Measurements from ENCODE around the gene LYZ.

LYZ gene

GRCh38 chr12:69345742-69346141 lies 2.4 kb upstream of the LYZ start:
- no peak overlapping the region for H3K27ac Mint-ChIP-seq
- no peak for DNase-seq

GRCh38 chr12:69350002-69350626 lies 1.9 kb downstream of the LYZ start:
- H3K4me3 Mint-ChIP-seq = no peak overlapping the region
- no peaks in the 10 kb centered on the region for H3K9me3 Mint-ChIP-seq
- H3K27ac Mint-ChIP-seq = no peak overlapping the region
- peaks cover 12% of the 10 kb centered on the region for H3K27me3 Mint-ChIP-seq
- DNase-seq = no peak
- peaks cover 5% of the 10 kb centered on the region for H3K4me1 Mint-ChIP-seq
- H3K36me3 Mint-ChIP-seq = no peaks in the 10 kb centered on the region
- CTCF ChIA-PET = interaction anchor here (0.6 to 1.4 kb wide), 2 partner anchors 8 to 62 kb away, joined by 3 to 6 read pairs; no protein-coding TSS in a partner anchor

More at GRCh38 chr12:69345742-69346141, 2.4 kb upstream of the LYZ start:
- H3K4me3 Mint-ChIP-seq = no peak overlapping the region
- H3K36me3 Mint-ChIP-seq = no peaks in the 10 kb centered on the region
- peaks cover 25% of the 10 kb centered on the region for H3K27me3 Mint-ChIP-seq
- CTCF ChIA-PET = no interaction called here
- H3K4me1 Mint-ChIP-seq = peaks cover 5% of the 10 kb centered on the region
- no peaks in the 10 kb centered on the region for H3K9me3 Mint-ChIP-seq

- H3K4me3 Mint-ChIP-seq = no peak overlapping the region
- H3K9me3 Mint-ChIP-seq = no peaks in the 10 kb centered on the region
- H3K27ac Mint-ChIP-seq = no peak overlapping the region
- no peaks in the 10 kb centered on the region for H3K36me3 Mint-ChIP-seq
- peaks cover 5% of the 10 kb centered on the region for H3K4me1 Mint-ChIP-seq
- CTCF ChIA-PET = no interaction called here
- DNase-seq = no peak
- peaks cover 12% of the 10 kb centered on the region for H3K27me3 Mint-ChIP-seq
These were observed 2.6 kb downstream of the LYZ start for GRCh38 chr12:69350777-69351176.

- no peak overlapping the region for H3K4me3 Mint-ChIP-seq
- CTCF ChIA-PET = interaction anchor here (2.5 kb wide), 1 partner anchor 60 kb away, joined by 7 read pairs; no protein-coding TSS in a partner anchor
- no peaks in the 10 kb centered on the region for H3K9me3 Mint-ChIP-seq
- peaks cover 12% of the 10 kb centered on the region for H3K27me3 Mint-ChIP-seq
- no peak for DNase-seq
- H3K4me1 Mint-ChIP-seq = peaks cover 5% of the 10 kb centered on the region
- H3K36me3 Mint-ChIP-seq = no peaks in the 10 kb centered on the region
- no peak overlapping the region for H3K27ac Mint-ChIP-seq
These were observed 3.5 kb downstream of the LYZ start for GRCh38 chr12:69351462-69352236.

- peaks cover 12% of the 10 kb centered on the region for H3K27me3 Mint-ChIP-seq
- H3K27ac Mint-ChIP-seq = no peak overlapping the region
- H3K36me3 Mint-ChIP-seq = no peaks in the 10 kb centered on the region
- H3K4me1 Mint-ChIP-seq = peaks cover 8% of the 10 kb centered on the region
- CTCF ChIA-PET = interaction anchor here (2.5 kb wide), 1 partner anchor 61 kb away, joined by 7 read pairs; no protein-coding TSS in a partner anchor
- H3K9me3 Mint-ChIP-seq = no peaks in the 10 kb centered on the region
- H3K4me3 Mint-ChIP-seq = no peak overlapping the region
- no peak for DNase-seq
These were observed 4.7 kb downstream of the LYZ start for GRCh38 chr12:69352904-69353303.

- no peaks in the 10 kb centered on the region for H3K36me3 Mint-ChIP-seq
- peaks cover 9% of the 10 kb centered on the region for H3K27me3 Mint-ChIP-seq
- CTCF ChIA-PET = interaction anchor here (2.5 kb wide), 1 partner anchor 63 kb away, joined by 7 read pairs; no protein-coding TSS in a partner anchor
- H3K4me3 Mint-ChIP-seq = no peak overlapping the region
- H3K9me3 Mint-ChIP-seq = no peaks in the 10 kb centered on the region
- no peak for DNase-seq
- peaks cover 10% of the 10 kb centered on the region for H3K4me1 Mint-ChIP-seq
- no peak overlapping the region for H3K27ac Mint-ChIP-seq
These were observed 6.0 kb downstream of the LYZ start for GRCh38 chr12:69354172-69354555.

GRCh38 chr12:69354556-69355187 lies 6.5 kb downstream of the LYZ start:
- peaks cover 14% of the 10 kb centered on the region for H3K4me1 Mint-ChIP-seq
- DNase-seq = no peak
- CTCF ChIA-PET = no interaction called here
- no peak overlapping the region for H3K4me3 Mint-ChIP-seq
- H3K27me3 Mint-ChIP-seq = peaks cover 9% of the 10 kb centered on the region
- no peaks in the 10 kb centered on the region for H3K36me3 Mint-ChIP-seq
- H3K9me3 Mint-ChIP-seq = no peaks in the 10 kb centered on the region
- no peak overlapping the region for H3K27ac Mint-ChIP-seq

- H3K27ac Mint-ChIP-seq = no peak overlapping the region
- CTCF ChIA-PET = no interaction called here
- H3K27me3 Mint-ChIP-seq = peaks cover 9% of the 10 kb centered on the region
- DNase-seq = no peak
- H3K4me1 Mint-ChIP-seq = peaks cover 19% of the 10 kb centered on the region
- H3K36me3 Mint-ChIP-seq = peaks cover 2% of the 10 kb centered on the region
- no peaks in the 10 kb centered on the region for H3K9me3 Mint-ChIP-seq
- no peak overlapping the region for H3K4me3 Mint-ChIP-seq
These were observed 7.3 kb downstream of the LYZ start for GRCh38 chr12:69355363-69356028.

GRCh38 chr12:69359531-69360347 lies 11.6 kb downstream of the LYZ start, which contains the start of gene YEATS4:
Gene YEATS4, plus strand, starts transcription at chr12:69359743. Its CDS starts 230 bp downstream, at chr12:69359973.
- H3K27me3 Mint-ChIP-seq = peaks cover 3% of the 10 kb centered on the region
- peak; percentile 93 for DNase-seq
- peak within 1 kb of the TSS; percentile 89 for H3K4me3 Mint-ChIP-seq
- H3K27ac Mint-ChIP-seq = peak within 1 kb of the TSS; percentile 94
- H3K9me3 Mint-ChIP-seq = no peaks in the 10 kb centered on the region
- peaks cover 16% of the 10 kb centered on the region for H3K36me3 Mint-ChIP-seq
- CTCF ChIA-PET = interaction anchor here (1.3 to 3.2 kb wide), 4 partner anchors 35 to 280 kb away, joined by 3 to 52 read pairs (median 16); no protein-coding TSS in a partner anchor
- H3K4me1 Mint-ChIP-seq = peaks cover 38% of the 10 kb centered on the region

GRCh38 chr12:69360348-69360672 lies 12.1 kb downstream of the LYZ start:
- H3K4me1 Mint-ChIP-seq = peaks cover 38% of the 10 kb centered on the region
- H3K27ac Mint-ChIP-seq = peak overlapping the region; percentile 94
- peak overlapping the region; percentile 89 for H3K4me3 Mint-ChIP-seq
- H3K36me3 Mint-ChIP-seq = peaks cover 16% of the 10 kb centered on the region
- H3K9me3 Mint-ChIP-seq = no peaks in the 10 kb centered on the region
- DNase-seq = no peak
- CTCF ChIA-PET = no interaction called here
- H3K27me3 Mint-ChIP-seq = no peaks in the 10 kb centered on the region

GRCh38 chr12:69366796-69367195 lies 18.6 kb downstream of the LYZ start:
- CTCF ChIA-PET = interaction anchor here (1.3 kb wide), 1 partner anchor 204 kb away, joined by 3 read pairs; no protein-coding TSS in a partner anchor
- H3K9me3 Mint-ChIP-seq = no peaks in the 10 kb centered on the region
- peaks cover 33% of the 10 kb centered on the region for H3K4me1 Mint-ChIP-seq
- no peak overlapping the region for H3K4me3 Mint-ChIP-seq
- H3K36me3 Mint-ChIP-seq = peaks cover 51% of the 10 kb centered on the region
- no peak overlapping the region for H3K27ac Mint-ChIP-seq
- DNase-seq = no peak
- H3K27me3 Mint-ChIP-seq = no peaks in the 10 kb centered on the region

GRCh38 chr12:69368171-69368570 lies 20.0 kb downstream of the LYZ start:
- H3K4me1 Mint-ChIP-seq = peaks cover 28% of the 10 kb centered on the region
- no peaks in the 10 kb centered on the region for H3K27me3 Mint-ChIP-seq
- peaks cover 61% of the 10 kb centered on the region for H3K36me3 Mint-ChIP-seq
- peaks cover 3% of the 10 kb centered on the region for H3K9me3 Mint-ChIP-seq
- no peak overlapping the region for H3K27ac Mint-ChIP-seq
- H3K4me3 Mint-ChIP-seq = no peak overlapping the region
- DNase-seq = no peak
- CTCF ChIA-PET = no interaction called here

GRCh38 chr12:69383074-69383473 lies 34.9 kb downstream of the LYZ start:
- no peak for DNase-seq
- CTCF ChIA-PET = no interaction called here
- Mint-ChIP-seq H3K4me1 (peaks cover 3% of the 10 kb centered on the region), H3K9me3 (no peaks in the 10 kb centered on the region), H3K36me3 (peaks cover 45% of the 10 kb centered on the region), H3K27me3 (no peaks in the 10 kb centered on the region), H3K4me3 (no peak overlapping the region), H3K27ac (no peak overlapping the region)
